Erythroblast (primary cell): ENCODE data around the gene AFMID.
"Not testable (repeated sequence)": the region's sequence is repeated elsewhere in the genome, so short reads cannot be mapped to it uniquely, and the experiment has no call there.

ENCODE experiments used
- DNase-seq, 2 experiments: peaks; one replicate each; lab custom pipeline; 2025; lab: John Stamatoyannopoulos, UW
- GATA1 ChIP-seq: IDR thresholded peaks from 2 replicates; pipeline ENCODE4 v1.6.1; 2011; ENCODE audit warnings: low read depth, mild to moderate bottlenecking, control low read depth, low read length, moderate library complexity
- POLR2A ChIP-seq: IDR thresholded peaks from 2 replicates; pipeline ENCODE4 v1.6.1; 2011; ENCODE audit warnings: mild to moderate bottlenecking, low read length

Gene AFMID

DNA sequence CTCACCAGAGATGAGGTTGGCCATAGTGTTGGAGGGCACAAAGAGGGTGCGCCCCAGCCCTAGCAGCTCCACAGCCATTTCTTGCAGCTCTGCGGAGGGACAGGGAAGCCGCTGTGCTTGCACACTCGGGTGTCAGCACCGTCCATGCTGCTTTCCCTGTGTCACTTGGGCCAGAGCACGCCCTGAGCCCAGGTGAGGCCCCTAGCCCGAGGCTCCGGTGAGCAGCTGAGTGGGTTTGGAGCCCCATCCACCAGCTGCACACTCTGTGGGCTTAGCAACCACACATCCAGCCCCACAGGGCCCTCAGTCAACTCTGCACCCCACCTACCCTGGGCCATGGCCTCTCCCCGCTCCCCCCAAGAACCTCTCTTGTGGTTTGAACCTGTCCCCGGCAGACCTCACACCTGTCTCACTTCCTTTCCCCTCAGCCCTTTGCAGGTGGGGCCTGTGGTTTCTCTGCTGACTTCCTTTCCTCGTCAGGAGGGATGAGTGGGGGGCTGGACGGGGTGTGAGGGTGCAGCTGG is 65.0 kb downstream of the AFMID start:
- TF ChIP-seq GATA1 (no peak), POLR2A (no peak)
- DNase-seq, result no peak

GRCh38 chr17:78252701-78253635 is 65.8 kb downstream of the AFMID start:
- no peak for DNase-seq
- TF ChIP-seq GATA1 (no peak), POLR2A (no peak)

DNA sequence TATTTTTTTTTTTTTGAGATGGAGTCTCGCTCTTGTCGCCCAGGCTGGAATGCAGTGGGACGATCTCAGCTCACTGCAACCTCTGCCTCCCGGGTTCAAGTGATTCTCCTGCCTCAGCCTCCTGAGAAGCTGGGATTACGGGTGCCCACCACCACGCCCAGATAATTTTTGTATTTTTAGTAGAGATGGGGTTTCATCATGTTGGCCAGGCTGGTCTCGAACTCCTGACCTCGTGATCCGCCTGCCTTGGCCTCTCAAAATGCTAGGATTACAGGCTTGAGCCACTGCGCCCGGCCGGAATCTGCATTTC is 66.4 kb downstream of the AFMID start:
- not testable (repeated sequence) for DNase-seq

- no peak for TF ChIP-seq POLR2A
- TF ChIP-seq GATA1, result no peak
- DNase-seq, result peak; percentile 87 to 89
These were observed 66.9 kb downstream of the AFMID start for GRCh38 chr17:78253946-78254672.

- DNase-seq, result no peak
- TF ChIP-seq GATA1 (no peak), POLR2A (no peak)
These were observed 68.0 kb downstream of the AFMID start for GRCh38 chr17:78255029-78255656.

DNA sequence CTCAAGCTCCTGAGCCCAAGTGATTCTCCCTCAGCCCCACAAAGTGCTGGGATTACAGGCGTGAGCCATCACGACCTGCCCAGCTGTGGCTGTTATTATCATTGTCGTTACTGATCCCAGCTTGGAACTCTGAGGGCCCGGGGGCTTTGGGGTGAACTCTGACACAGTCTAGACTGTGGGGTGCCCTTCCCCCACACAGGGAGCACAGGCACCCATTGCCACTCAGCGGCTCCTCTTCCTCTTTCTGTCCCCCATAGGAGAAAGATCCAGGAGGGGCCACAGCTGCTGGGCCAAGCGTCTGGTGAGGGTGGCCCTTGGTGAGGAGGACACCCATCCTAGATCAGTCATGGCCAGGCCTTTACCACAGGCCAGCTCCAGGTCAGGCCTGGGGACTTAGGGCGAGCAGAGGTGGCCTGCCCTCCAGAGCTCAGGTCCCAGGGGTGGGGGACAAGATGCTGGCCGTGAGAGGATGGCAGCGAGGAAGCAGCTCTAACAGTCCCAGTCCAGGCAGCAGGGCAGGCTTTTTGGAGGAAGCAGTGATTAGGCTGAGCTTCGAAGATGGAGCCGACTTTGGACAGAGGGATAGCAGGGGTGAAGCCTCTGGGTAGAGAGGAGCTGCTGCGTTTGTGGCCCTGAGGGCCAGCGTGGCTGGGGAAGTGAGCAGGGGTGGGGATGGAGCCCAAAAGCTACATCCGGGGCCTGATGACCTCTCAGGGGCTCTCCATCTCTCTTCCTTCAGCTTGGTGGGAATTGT is 69.0 kb downstream of the AFMID start:
- TF ChIP-seq POLR2A, result no peak
- no peak for TF ChIP-seq GATA1
- no peak for DNase-seq

DNA sequence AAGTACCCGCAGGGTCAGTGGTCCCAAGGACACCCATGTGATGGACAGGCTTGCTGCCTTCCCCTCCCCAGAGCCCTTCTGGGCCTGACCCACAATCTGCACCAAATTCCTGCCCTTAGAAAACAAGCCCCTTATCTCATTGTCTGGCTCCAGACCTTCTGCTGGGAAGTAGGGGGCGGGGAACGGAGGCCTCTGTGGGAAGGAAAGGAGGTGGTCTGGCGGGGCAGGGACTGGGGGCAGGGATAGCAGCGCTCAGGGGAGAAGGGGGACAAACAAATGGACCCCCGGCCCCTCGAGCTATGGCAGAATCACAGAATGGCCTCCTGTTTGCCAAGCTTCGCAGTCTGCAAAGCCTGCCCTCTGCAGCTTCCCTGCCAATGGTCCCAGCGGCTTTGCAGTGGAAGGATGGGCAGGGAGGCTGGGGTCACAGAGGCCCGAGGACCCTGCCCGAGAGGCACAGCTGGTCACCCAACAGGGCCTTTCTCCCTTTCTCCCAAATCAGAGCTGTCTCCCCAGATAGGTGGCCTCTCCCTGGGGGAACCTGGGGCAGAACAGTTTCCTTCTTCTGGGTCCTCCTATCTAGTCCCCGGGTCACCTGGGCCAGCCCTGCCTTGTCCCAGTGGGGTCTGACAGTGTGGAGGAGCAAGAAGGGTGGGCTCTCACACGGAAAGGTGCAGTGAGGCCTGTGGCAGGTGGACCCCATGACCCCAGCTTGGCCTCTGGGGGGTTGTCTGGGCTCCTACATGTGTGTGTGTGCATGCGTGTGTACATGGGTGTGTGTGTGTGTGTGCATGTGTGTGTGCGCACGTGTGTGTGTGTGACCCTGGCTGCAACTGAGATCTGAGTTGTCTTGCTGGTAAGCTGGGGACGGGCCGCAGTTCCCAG is 69.8 kb downstream of the AFMID start:
- DNase-seq, result no peak
- no peak for TF ChIP-seq POLR2A
- no peak for TF ChIP-seq GATA1
